ENCODE measurements around the gene RAP1GDS1.
"Not testable (repeated sequence)": the region's sequence is repeated elsewhere in the genome, so short reads cannot be mapped to it uniquely, and the experiment has no call there.

The RAP1GDS1 gene

DNA sequence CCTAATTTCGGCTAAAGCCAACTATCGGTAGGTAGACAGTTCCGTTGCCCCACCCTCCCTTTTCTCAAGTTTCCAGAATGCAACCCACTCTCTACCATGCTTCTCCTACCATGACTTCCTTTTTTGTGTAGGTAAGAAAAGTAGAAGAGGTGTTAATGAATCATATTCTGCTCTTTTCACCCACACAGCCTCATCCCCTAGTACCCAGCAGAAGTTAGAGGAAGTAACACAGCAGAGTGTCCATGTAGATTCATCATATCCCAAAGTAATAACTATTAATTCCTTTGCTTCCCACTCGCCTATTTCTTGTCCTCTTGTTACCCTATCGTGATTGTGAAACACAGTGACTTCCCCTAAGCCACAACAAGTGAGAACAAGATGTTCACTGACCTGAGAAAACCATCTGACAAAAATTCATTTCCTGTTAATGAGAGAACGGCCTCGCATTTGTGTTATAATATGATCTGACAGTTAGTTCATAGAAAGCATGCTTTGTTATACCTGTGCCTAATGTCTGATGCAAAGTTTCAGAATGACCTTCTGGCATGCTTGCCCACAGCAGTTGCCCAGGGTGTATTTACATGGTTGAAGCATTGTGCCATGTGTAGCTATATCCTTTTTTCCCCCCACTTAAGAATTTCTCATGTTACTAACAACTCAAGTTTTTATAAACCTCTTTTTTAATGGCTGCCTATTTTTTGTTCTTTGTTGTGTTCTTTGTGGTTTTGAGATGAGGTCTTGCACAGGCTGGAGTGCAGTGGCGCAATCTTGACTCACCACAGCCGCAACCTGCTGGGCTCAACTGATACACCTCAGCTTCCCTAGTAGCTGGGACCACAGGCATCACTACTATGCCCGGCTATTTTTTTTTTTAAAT, 185.6 kb downstream of the RAP1GDS1 start:
- DNase-seq: peak in 3 of 4 experiments; percentile 2 to 16 (median 3)

DNA sequence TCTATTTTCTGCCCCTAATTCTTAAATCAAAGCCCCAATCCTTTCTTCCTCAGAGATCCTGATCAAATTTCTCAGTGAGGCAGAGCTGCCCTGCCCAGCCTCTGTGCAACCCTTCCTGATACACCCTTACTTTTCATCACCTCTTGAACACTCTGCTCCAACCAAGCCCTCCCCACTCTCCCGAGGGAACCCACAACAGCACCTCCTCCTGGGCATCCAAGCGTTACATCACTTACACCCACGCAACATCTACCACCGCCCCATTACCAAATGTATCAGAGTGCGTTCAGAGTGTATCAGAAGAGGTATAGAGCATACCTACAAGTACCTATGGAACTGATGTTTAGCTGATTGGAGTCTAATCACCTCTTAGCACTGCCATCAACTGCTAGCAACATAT, 186.5 kb downstream of the RAP1GDS1 start:
- no peak for DNase-seq

DNA sequence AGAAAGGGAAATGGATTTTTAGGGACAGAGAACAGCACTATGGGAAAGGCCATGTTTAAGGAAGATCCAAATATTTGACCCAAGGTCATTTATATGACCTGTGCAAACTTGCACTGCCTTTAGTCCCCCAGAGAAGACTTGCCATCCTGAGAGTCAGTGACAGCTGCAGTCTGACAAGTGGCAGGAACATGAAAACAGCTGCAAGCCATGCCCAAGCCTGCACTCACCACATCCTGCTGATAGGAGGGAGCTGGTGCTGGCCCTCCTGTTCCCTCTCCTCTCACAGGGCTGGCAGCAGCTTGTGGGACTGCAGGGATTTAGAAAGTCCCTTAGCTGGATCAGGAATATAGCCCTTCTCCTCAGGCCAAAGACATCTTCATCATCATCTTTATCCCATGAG, 187.7 kb downstream of the RAP1GDS1 start:
- DNase-seq: peak in 1 of 4 experiments; percentile 4

DNA sequence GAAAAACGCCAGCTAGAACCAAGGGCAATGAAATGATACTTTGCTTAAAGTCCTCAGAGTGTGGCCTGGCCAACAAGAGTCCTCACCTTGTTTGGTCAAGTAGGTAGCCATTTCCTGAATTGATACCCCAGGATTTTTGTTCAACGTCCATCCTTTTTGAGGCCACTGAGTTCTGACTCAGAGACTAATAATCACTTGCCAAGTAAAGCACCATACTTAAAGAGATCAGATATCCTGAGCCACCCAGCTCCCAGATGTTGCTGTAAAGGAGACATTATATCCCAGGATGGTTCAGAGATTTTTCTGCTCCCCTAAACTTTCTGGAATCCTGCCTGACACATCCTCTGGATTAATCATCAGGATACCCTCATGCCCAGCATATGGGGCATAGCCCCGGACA, 190.9 kb downstream of the RAP1GDS1 start:
- no peak for DNase-seq

DNA sequence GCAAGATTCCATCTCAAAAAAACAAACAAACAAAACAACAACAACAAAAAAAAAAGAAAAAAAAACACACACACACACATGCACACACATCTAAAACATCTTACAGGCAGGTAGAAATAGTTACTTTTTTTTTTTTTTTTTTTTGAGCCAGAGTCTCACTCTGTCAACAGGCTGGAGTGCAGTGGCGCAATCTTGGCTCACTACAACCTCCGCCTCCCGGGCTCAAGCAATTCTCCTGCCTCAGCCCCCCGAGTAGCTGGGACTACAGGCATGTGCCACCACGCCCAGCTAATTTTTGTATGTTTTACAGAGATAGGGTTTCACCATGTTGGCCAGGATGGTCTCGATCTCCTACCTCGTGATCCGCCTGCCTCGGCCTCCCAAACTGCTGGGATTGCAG, 196.2 kb downstream of the RAP1GDS1 start:
- DNase-seq: not testable (repeated sequence)

DNA sequence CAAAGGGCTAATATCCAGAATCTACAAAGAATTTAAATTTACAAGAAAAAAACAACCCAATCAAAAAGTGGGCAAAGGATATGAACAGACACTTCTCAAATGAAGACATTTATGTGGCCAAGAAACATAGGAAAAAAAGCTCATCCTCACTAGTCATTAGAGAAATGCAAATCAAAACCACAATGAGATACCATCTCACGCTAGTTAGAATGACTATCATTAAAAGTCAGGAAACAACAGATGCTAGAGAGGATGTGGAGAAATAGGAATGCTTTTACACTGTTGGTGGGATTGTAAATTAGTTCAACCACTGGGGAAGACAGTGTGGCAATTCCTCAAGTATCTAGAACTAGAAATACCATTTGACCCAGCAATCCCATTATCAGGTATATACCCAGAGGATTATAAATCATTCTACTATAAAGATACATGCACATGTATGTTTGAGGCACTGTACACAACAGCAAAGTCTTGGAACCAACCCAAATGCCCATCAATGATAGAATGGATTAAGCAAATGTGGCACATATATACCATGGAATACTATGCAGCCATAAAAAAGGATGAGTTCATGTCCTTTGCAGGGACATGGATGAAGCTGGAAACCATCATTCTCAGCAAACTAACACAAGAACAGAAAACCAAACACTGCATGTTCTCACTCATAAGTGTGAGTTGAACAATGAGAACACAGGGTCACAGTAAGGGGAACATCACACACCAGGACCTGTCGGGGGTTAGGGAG, 200.1 kb downstream of the RAP1GDS1 start:
- not testable (repeated sequence) for DNase-seq

DNA sequence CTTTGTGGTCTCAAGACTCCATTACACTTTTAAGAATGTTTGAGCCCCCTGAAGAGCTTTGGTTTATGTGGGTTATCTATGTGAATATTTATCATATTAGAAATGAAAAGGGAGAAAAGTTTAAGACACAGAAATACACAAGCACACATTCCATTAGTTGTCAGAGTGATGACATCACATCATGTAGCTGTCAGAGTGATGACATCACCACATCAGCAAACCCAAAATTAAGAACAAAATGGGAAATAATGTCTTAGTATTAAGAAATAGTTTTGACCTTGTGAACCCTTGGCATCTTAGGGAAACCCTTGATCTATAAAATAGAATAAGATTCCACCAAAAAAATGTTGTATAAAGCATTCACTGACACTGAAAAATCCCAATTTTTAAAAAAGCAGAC, 201.3 kb downstream of the RAP1GDS1 start:
- no peak for DNase-seq

DNA sequence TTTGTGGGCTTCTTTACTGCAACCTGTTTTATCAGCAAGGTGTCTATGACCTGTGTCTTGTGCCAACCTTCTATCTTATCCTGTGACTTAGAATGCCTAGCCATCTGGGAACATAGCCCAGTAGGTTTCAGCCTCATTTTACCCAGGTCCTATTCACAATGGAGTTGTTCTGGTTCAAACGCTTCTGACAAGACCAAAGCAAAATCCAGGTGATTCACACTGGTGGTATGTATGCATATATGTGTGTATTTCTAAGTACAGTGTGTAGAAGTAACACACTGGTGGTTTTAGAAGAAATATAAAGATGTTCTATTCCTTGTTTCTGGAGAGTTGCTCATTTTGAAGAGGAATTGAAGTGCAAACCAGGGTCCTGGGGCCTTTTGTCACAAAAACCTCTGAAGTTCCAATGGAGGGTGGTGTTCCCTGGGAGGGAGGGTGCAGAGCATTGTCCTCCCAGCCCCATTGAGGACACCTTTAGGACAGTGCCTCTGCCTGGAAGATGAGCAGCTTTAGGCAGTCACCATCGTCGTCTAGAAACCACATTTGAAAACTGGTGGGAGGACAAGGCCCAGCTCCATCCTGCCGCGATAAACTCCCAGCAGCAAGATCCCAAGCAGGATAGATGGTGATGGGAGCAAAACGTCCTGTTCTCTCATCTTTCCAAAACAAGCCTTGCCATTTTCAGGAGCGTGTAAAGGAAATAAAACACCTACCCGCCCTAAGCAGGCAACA, 205.8 kb downstream of the RAP1GDS1 start:
- DNase-seq: no peak

DNA sequence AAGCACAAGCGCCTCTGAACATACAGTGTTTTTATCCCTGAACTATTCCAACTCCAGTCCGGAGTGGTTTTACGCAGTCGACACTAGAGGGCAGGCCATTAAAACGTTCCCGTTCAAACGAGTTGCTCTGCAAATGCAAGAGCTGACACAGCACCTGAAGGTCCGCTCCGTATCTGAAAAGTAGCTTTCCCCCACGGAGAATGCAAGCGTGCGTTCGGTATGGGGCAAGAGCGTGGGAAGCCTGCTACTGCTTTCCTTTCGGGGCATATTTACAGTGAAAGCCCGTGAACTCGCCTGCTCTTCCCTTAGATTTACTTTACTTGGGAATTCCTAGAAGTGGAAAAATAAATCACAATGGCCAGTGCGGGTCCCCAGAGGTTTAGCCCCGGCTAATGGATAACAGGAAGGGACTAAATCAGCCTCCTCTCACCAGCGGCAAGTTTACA, 206.5 kb downstream of the RAP1GDS1 start:
- peak; percentile 8 to 40 (median 29) for DNase-seq

DNA sequence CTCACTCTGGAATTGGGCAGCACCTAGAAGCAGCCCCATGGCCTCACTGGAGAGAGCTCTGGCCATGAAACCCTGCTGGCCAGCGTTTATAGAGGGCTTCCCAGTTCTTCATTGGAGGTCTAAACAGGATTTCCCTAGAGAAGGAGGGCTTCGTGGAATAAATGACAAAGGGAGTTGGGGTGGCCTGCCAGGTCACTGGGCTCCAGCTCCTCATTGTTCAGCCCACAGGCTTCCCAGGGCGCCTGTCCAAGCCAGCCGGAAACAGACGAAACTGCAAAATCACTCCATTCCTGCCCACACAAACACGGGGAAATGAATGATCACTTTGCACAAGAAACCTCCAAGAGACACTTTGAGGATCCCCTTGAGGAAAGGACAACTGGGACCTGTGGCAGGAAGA, 207.5 kb downstream of the RAP1GDS1 start:
- DNase-seq: no peak

DNA sequence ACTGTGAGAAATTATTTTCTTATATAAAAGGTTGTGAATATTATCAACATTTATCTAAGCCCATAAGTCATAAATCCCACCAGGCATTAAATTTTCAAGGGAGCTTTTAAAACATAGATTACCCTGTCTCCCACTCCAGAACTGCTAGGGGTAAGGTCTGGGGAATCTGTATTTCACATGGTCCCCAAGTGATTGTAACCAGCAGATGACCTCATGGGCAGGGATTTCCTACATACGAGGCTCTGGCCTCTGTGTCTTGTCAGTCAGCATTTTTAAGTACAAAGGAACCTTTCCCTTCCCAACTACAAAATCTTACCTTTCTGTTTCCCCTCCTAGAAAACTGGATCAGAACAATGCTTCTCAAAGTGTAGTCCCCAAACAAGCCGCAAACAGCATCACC, 208.6 kb downstream of the RAP1GDS1 start:
- no peak for DNase-seq

DNA sequence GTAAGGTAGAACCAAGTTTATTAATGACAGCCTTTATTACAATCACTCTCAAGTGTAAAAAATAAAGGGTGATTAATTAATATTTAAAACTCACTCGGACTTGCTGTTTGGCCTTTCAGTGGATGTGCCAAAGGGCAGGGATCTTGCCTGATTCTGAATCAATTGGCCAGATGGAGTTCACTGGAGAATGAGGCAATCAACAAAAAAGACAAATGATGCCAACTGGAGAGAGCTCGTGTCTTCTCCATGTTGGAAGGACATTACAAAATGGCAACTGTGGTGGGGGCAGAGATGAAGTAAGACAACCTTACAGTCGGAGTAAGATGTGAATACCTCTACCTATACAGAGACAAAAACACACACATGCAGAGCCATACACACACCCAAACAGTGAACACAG, 209.2 kb downstream of the RAP1GDS1 start:
- DNase-seq: no peak

DNA sequence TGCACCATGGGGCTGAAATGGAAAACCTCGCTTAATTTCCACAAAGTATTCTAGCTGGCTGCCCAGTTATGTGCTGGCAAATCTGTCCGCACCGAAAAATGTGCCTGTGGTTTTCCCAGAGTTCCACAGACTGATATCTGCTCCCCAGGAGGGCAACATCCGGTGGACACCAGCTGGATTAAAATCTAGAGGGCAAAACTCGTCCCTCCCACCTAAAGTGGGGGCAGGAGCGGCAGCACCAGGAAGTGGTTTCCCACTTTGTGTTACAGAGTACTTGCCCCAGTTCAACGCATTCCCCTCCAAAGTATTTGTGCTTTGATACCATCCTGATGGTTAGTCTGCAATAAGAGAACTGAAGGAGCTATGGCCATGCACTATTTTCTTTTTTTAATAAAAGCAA, 209.6 kb downstream of the RAP1GDS1 start:
- no peak for DNase-seq

DNA sequence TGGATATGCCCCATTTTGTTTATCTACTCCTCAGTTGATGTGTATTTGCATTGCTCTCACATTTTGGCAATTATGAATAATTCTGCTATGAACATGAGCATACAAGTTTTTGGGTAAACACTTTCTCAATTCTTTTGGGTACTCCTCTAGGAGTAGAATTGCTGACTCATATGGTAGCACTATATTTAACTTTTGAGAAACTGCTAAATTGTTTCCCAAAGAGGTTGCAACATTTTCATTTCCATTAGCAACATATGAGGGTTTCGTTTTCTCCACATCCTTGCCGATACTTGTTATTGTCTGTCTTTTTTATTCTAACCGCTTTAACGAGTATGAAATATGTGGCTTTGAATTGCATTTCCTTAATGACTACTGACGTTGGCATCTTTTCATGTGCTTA, 211.9 kb downstream of the RAP1GDS1 start:
- DNase-seq: no peak

DNA sequence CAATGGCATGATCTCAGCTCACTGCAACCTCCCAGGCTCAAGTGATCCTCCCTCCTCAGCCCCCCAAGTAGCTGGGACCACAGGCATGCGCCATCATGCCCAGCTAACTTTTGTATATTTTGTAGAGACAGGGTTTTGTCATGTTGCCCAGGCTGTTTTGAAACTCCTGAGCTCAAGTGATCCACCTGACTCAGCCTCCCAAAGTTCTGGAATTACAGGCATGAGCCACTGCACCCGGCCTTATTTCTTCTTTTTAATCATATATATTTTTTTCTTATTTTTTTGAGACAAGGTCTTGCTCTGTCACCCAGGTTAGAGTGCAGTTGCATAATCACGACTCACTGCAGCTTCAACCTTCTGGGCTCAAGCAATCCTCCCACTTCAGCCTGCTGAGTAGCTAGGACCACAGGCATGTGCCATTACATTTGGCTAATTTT, 213.2 kb downstream of the RAP1GDS1 start:
- DNase-seq: no peak

DNA sequence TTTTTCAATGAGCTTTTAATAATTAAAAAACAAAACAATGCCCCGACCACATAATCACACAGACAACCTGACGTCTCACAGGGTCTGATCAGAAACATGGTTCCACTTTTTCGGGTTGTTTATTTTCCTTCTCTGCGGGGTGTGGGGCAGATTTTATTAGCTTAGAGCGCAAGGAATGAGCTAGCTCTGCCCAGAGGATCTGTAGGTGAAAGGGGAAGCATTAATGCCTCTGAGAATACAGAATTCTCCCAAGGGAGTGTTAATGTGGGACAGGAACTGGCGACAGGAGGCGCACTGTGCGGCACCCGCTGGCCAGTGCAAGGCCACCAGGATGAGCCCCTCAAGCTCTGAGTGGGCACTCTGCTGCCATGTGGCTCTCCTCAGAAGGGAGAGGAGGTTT, 215.7 kb downstream of the RAP1GDS1 start:
- no peak for DNase-seq

DNA sequence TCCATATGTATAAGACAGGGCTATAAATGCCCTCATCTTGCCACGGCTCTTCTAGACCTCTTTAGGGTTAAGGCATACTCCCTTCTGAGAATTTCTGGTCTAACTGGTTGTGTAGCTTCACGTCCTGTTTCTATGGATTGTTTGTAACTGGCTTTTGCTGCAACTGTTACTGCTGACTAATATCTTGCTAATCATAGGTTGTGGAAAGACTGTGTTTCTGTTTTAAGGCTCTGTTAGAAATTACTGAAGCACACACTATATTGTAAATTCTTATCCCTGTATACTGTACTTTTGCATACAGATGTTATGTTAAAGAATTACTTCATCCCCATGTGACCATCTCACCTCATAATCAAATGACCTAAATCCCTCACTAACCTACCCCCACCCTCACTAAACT, 218.4 kb downstream of the RAP1GDS1 start:
- not testable (repeated sequence) for DNase-seq

DNA sequence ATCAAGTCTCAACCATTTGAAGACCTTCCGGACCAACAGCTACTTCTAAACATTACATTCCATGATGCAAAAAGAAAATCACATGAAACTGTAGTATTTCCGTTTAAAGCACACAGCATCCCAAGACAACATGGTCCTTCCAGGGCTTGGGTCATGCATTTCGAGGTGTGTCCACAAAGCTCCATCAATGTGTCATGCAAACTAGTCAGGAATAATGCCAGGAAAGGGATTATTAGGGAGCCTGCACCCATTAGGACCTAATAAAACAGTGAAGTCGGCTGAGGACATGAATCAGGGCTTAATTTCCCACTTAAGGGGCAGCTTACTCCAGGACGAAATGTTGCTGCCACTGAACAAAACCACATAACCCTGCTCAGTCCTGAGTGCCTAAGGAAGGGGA, 219.4 kb downstream of the RAP1GDS1 start:
- no peak for DNase-seq

DNA sequence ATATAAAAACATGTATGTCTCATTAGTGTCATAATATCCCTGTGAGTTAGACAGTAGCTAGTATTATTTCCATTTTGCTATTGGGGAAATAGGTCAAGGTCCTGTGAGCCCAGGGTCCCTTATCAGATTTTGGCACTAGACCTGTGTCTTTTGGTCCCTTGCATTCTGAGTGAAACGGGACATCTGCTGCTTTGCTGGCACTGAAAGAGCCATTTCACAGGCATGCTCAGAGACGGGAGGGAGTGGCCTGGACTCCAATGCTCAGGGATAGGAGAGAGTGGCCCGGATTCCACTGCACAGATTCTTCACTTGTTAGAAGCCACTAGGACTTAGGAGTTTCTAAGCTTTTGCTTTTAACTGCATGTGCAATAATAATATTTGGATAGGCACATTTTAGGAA, 220.0 kb downstream of the RAP1GDS1 start:
- no peak for DNase-seq

DNA sequence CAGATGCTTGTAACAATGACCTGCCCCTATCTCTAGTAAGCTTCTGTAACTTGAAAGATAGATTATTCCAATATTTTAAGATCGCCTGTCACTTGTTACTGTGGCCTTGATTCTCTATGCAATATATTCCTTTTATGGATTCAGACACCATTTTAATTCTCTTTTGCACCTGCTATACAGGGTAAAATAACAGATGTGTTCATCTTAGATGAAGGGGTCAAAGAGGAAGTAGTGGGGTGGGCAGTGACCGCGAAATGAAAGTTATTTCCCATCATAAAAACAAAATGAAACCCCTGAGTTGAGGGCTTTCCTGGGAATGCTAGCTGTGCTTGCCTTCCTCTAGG, 221.3 kb downstream of the RAP1GDS1 start:
- no peak for DNase-seq

DNA sequence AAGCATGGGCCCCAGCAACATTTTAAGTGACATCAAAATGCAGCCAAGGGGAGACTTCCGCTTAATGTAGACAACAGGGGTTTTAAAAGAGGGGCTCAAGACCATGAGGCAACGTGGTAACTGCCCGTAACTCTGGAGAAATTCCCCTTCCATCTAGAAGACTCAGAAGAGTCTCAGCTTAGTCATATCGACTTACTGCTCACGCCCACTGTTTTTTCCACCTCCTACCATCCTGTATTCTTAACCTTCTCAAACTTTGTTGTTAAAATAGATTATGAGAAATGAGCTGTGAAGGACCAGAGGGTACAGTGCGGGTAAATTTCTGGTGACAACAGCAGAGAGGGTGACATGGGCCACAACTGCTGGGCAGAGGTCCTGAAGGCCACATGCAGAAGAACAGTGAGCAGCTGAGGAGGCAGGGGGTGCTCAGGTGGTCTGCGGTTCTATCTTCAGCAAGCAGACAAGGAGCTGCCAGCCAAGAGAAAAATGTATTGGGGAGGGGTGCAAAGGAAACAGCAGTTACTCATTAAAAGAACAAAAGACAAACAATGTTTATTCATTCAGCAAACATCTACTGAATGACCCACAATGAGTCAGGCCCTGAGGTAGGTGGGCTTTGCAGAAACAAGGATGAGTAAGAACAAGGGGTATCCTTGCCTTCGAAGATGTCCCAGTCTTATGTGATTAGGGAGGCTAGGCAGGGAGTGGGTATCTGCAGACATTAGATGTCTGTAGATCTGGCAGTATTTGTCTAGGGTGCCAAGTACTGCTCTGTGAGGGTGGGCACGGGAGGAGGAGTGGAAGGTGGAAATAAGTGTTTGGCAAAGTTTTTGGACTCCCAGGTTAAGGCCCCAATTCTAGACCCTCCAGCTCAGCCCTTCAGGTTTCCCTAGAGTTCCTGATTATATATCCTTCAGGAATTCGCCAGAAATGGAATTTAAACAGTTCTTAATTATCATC, 221.9 kb downstream of the RAP1GDS1 start:
- peak in 1 of 4 experiments; percentile 5 for DNase-seq

DNA sequence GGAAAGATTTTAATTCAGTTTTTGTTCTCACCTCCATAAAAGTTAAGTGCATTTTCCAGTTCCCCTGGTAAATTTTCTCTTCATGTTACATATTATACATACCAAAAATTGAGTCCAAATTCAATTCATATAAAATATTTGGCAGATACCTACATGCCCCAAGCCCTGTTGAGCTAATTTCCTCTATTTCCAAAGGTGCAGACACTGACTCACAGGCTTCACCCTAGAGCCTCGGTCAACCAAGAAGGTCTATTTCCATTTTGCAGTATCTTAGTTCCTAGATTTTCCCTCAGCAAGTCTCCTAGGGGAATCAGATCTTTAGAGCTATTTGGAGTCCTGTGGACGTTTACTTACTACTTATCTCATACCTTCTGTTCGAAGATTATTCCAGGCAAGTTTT, 222.8 kb downstream of the RAP1GDS1 start:
- DNase-seq: no peak
